Measurements from ENCODE around the gene CBR1. TPM values are rescaled to one million over a fixed set of nuclear protein-coding genes. Genes with fewer than 3 reads are reported as not detected.

CBR1 gene
- total RNA-seq, 2 donors from 2014 or later: 174 to 186 TPM

DNA sequence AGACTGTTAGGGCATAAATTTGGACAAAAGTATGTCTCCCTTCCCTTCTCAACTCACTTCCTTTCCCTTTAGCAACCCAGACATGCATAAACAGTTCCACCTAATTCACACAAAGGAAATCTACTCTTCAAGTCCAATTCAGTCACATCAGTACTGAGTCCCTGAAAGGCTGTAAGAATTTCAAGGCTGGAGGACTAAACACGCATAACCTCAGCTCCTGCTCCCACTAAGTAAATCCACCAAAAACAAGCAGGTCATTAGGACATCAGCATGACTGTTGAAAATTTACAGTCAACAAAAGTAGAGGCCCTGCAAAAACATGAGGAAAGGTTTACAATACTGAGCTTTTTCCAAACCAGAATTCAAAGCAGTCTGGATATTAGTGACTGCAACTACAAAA lies 27.9 kb upstream of the CBR1 start:
- no peaks in the 10 kb centered on the region for H3K27me3 ChIP-seq (replicated peaks; ENCODE audit: insufficient read depth)
- no peak for ATAC-seq (ENCODE audit: insufficient number of reproducible peaks, low FRiP score, low read depth)
- no peak overlapping the region for H3K4me3 ChIP-seq
- DNase-seq (ENCODE audit: low spot score): no peak
- H3K9me3 ChIP-seq: no peaks in the 10 kb centered on the region
- H3K4me1 ChIP-seq (ENCODE audit: control insufficient read depth in 1 of 2, low read depth in 2 of 2): peaks cover 0 to 12% of the 10 kb centered on the region in 2 donors
- TF ChIP-seq, protein P1, sequence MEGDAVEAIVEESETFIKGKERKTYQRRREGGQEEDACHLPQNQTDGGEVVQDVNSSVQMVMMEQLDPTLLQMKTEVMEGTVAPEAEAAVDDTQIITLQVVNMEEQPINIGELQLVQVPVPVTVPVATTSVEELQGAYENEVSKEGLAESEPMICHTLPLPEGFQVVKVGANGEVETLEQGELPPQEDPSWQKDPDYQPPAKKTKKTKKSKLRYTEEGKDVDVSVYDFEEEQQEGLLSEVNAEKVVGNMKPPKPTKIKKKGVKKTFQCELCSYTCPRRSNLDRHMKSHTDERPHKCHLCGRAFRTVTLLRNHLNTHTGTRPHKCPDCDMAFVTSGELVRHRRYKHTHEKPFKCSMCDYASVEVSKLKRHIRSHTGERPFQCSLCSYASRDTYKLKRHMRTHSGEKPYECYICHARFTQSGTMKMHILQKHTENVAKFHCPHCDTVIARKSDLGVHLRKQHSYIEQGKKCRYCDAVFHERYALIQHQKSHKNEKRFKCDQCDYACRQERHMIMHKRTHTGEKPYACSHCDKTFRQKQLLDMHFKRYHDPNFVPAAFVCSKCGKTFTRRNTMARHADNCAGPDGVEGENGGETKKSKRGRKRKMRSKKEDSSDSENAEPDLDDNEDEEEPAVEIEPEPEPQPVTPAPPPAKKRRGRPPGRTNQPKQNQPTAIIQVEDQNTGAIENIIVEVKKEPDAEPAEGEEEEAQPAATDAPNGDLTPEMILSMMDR (IDR thresholded peaks at IDR 0.05): no peak
- no peak overlapping the region for H3K27ac ChIP-seq
- H3K36me3 ChIP-seq: peaks cover 48% of the 10 kb centered on the region

DNA sequence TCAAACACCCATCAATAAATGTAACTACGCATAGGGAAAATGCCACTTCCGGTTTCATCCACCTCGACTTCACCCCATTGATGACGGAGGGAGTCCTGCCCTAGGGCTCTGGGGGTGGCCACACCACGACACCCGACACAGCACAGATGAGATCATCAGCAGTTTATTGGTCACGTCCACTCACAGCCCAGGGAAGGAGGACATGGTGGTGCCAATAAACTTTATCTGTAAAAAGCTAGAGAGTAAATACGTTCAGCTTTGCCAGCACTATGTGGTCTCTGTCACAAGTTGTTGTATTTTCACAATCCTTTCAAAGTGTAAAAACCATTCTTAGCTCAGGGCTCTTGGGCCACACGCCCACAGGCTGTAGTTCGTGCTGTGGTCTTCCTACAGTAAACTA lies 25.8 kb upstream of the CBR1 start:
- Histone ChIP-seq H3K27ac (no peak overlapping the region), H3K9me3 (no peaks in the 10 kb centered on the region), H3K27me3 (replicated peaks; ENCODE audit: insufficient read depth) (no peaks in the 10 kb centered on the region), H3K4me1 (ENCODE audit: control insufficient read depth in 1 of 2, low read depth in 2 of 2) (peaks cover 0 to 12% of the 10 kb centered on the region in 2 donors), H3K4me3 (no peak overlapping the region), H3K36me3 (peaks cover 46% of the 10 kb centered on the region)
- no peak for DNase-seq (ENCODE audit: low spot score)
- no peak for ATAC-seq (ENCODE audit: insufficient number of reproducible peaks, low FRiP score, low read depth)
- TF ChIP-seq, protein P1 (IDR thresholded peaks at IDR 0.05): no peak

DNA sequence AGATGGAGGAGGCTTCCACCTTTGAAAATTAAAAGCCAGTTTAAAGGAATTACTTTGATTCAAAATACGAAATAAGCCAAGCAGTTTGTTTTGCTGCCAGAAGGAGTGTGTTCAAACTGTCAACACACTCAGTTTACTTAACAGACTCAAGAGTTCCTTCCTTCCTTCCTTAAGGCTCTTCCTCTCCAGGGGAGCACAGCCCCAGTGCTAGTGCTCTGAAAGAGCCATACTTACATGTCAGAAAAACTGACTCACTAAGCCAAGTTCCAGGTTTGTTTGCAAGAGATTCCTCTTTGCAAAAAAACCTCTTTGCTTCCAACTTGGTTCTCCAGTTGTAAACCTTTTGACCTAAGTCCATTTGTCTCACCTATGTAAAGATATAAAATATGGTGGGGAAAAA lies 23.8 kb upstream of the CBR1 start:
- no peak for ATAC-seq (ENCODE audit: insufficient number of reproducible peaks, low FRiP score, low read depth)
- H3K4me3 ChIP-seq: no peak overlapping the region

DNA sequence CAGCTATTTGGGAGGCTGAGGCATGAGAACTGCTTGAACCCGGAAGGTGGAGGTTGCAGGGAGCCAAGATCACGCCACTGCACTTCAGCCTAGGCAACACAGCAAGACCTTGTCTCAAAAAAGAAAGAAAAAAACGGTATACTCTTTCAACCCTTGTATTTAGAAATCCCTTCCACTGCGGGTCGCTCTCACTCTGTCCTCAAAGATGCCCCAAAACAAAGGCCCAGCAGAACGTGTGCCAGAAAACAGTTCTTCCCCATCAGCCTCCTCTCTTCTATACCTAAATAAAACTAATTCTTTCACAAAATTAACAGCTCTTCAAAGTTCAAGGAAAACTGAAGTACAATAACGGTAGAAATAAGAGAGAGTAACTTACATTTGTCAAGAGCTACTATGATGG lies 22.7 kb upstream of the CBR1 start:
- ATAC-seq (ENCODE audit: insufficient number of reproducible peaks, low FRiP score, low read depth) (no peak), DNase-seq (ENCODE audit: low spot score) (no peak)
- TF ChIP-seq, protein P1 (IDR thresholded peaks at IDR 0.05): no peak
- Histone ChIP-seq H3K36me3 (peaks cover 54% of the 10 kb centered on the region), H3K27me3 (replicated peaks; ENCODE audit: insufficient read depth) (no peaks in the 10 kb centered on the region), H3K27ac (no peak overlapping the region), H3K9me3 (no peaks in the 10 kb centered on the region), H3K4me3 (no peak overlapping the region), H3K4me1 (ENCODE audit: control insufficient read depth in 1 of 2, low read depth in 2 of 2) (no peaks in the 10 kb centered on the region)

More for the DNA sequence above, 23.8 kb upstream of the CBR1 start:
- Histone ChIP-seq H3K27me3 (replicated peaks; ENCODE audit: insufficient read depth) (no peaks in the 10 kb centered on the region), H3K9me3 (no peaks in the 10 kb centered on the region), H3K4me1 (ENCODE audit: control insufficient read depth in 1 of 2, low read depth in 2 of 2) (no peaks in the 10 kb centered on the region), H3K36me3 (peaks cover 54% of the 10 kb centered on the region), H3K27ac (no peak overlapping the region)
- no peak for DNase-seq (ENCODE audit: low spot score)
- TF ChIP-seq, protein P1 (IDR thresholded peaks at IDR 0.05): no peak

DNA sequence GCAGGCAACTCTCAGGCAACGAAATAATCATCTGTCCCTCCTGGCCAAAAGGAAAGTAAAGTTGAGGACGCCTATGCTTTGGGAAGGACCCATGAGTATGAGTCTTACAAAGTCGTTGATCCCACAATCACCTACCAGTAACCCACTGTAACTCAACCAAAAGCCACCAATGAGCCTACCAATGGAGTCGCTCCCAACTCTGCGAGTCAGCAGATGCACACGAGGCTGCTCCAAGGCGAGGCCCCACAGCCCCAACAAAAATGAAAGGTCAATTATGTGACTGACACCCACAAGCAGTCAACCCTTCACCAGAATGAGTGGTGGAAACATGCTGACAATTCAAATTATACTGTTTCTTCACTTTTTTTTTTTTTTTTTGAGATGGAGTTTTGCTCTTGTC lies 21.5 kb upstream of the CBR1 start:
- Histone ChIP-seq H3K4me3 (no peak overlapping the region), H3K4me1 (ENCODE audit: control insufficient read depth in 1 of 2, low read depth in 2 of 2) (no peaks in the 10 kb centered on the region), H3K36me3 (peaks cover 53% of the 10 kb centered on the region), H3K27ac (no peak overlapping the region), H3K27me3 (replicated peaks; ENCODE audit: insufficient read depth) (no peaks in the 10 kb centered on the region), H3K9me3 (no peaks in the 10 kb centered on the region)
- no peak for DNase-seq (ENCODE audit: low spot score)
- TF ChIP-seq, protein P1 (IDR thresholded peaks at IDR 0.05): no peak
- ATAC-seq (ENCODE audit: insufficient number of reproducible peaks, low FRiP score, low read depth): no peak
